Measurements from ENCODE around the gene SPRED2.
"Not testable (repeated sequence)": the region's sequence is repeated elsewhere in the genome, so short reads cannot be mapped to it uniquely, and the experiment has no call there.

The SPRED2 gene

DNA sequence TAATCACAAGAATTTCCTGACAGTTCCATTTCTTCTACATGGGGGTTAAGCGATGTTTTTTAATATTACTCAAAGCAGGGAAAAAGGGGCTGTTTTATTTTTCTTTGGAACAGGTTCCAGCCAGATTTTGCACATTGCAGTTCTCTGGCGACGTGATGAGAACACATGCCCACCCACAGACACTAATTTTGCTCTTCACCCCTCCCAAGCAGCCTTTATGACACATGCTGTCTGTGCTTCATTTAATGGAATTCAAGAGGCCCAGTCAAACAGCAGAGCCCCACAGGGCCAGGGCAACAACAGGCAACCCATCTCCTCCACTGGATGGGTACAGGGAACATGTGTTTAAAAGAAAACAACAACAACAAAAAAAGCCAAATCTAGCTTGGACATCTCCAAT lies 70.8 kb downstream of the SPRED2 start:
- DNase-seq: no peak

- no peak for DNase-seq
These were observed 72.0 kb downstream of the SPRED2 start for GRCh38 chr2:65360441-65360840.

- no peak for DNase-seq
These were observed 73.6 kb downstream of the SPRED2 start for GRCh38 chr2:65358678-65359400.

DNA sequence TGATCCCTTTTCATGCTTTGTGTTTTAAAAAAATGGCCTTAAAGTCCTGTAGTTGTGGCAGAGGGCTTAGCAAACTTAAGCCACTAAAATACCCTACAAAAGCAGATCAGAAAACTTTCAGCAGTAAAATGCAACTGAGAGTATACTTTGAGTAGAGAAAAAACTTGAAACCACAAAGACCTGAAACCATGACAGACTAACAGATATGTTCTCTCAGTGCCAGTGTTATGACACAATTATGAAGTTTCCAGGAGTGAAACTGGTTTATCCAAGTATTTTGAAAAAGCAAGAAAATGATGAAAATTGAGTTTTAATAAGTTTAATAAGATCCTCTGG lies 74.5 kb downstream of the SPRED2 start:
- DNase-seq: no peak

DNA sequence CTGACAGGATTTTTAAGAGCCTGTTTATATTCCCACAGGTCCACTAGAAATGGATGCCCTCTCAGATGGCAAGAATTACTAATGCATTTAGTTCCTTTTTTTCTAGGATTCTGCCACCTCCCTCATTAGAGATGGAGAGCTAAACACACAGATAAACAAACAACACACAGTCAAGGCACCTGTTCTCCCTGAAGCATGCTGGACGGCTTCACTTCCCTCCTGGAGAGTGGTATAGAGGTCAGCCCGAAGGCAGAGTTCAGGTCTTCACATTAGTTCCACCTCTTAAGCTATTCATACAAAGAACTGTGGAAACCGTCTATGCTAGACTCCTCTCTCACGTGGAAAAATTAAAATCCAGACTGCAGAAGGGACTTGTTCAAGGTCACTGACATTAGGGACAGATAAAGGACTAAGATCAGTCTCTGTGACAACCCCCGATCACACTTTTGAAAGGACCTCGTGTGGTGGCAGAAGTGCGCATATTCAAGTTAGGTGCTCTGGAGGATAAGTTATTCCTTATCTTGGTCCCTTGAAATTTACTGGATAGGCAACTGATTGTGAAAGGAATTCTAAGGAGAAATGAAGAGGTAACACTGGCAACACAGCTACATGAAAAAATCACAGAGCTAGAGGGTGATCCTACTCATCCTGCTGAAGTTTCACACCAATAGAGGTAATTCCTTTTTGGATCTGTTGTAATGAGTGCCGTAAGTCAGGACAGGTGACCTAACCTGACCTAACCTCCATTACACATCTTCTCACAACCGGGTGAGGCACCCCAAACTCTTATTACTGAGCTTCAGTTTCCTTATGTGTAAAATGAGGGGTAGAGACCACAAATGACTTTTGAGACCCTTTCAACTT lies 75.1 kb downstream of the SPRED2 start:
- no peak for DNase-seq

GRCh38 chr2:65355186-65355831 lies 77.1 kb downstream of the SPRED2 start:
- no peak for DNase-seq

- DNase-seq: no peak
These were observed 77.6 kb downstream of the SPRED2 start for GRCh38 chr2:65354773-65355172.

DNA sequence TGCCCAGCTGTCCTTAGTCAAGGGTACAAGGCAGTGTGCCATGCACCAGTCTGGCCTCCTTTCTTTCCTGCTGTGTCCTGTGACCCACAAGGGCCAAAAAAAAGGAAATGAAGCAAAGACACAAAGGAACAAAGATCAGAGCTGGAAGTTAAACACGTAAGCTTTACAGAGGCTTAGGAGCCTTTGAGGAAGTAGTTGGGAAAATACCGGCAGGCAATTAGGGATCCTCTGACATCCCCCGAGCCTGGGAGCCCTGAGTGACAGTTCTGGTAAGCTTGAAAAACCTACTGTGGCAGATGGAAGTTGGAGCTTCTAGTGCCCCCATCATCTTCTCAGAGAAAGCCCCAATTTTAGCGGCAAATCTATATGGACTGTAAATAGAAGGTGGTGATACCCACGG lies 78.5 kb downstream of the SPRED2 start:
- no peak for DNase-seq

DNA sequence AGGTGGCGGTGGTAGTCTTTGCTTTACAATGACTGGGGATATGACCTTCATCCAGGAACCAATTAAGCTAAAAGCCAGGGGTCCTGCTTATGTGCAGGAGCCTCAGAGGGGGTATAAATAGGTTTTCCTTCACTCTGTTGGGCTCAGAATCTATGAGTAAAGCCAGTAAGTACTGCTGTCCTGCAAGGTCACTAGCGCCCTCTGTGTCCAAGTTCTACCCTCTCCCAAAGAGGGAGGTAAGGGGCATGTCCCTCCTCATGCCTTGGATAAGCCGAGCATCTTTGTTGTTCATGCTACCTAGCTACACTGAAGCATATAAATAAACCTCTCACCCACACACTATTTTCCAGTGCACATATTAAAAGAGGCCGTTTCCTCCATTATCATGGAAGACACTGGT lies 79.4 kb downstream of the SPRED2 start:
- no peak for DNase-seq

GRCh38 chr2:65351948-65352595 lies 80.3 kb downstream of the SPRED2 start:
- DNase-seq: no peak

- DNase-seq: peak; percentile 43
These were observed 81.0 kb downstream of the SPRED2 start for GRCh38 chr2:65351234-65351947.

- no peak for DNase-seq
These were observed 81.7 kb downstream of the SPRED2 start for GRCh38 chr2:65350651-65351056.

- DNase-seq: peak; percentile 83
These were observed 82.5 kb downstream of the SPRED2 start for GRCh38 chr2:65349863-65350262.

GRCh38 chr2:65347913-65348312 lies 84.5 kb downstream of the SPRED2 start:
- no peak for DNase-seq

DNA sequence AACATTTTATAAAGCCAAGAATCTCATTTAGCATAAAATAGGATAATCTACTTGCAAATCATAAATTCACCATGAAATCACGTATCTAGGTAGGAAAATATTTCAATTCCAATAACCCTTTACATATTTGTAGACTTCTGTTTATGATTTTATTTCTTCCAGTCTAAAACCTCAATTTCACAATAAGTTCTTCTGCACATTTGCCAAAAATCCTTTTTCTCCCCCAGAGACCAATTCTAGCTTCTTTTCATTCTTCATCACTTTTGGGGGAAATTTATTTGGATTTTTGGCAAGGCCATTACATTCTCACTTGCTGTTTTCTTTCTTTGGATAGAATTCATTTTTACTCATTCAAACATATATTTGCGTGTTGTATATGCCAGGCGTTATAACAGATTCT lies 86.8 kb downstream of the SPRED2 start:
- no peak for DNase-seq

DNA sequence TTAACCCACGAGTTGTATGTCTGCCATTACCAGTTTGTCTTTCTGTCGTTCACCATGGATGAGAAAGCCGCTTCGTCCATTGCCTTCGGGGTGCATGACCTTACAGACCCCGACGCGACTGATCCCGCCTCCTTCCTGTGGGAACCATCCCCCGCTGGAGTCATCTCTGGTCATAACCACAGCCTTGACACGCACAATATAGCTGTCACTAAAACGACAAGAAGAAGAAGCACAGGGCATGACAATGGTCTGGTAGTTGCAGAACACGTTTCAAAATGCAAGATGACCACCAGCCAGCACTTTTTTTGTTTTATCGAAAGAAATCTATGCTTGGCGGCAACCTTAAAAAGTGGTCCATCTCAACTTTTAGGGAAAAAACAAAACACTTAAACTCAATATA lies 87.7 kb downstream of the SPRED2 start:
- no peak for DNase-seq

DNA sequence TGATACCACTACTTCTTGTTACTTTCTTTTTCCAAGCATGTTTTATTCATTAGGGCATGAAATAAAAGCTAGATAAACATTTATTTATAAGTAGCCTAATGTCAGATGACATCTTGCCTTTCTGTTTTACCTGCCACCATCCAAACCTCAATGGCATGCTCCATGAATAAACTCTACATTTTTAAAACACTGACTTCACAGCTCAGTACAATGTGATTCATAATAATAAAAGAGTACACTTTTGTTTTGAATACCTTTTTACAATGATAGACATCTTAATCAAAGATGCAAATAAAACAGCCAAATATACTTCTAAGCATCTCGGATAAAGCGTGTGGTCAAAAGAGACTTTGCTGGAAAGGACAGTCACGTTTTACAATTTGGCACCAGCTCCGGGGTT lies 88.2 kb downstream of the SPRED2 start:
- DNase-seq: no peak

GRCh38 chr2:65343386-65343785 lies 89.0 kb downstream of the SPRED2 start:
- no peak for DNase-seq

GRCh38 chr2:65340898-65341681 lies 91.3 kb downstream of the SPRED2 start:
- DNase-seq: no peak

DNA sequence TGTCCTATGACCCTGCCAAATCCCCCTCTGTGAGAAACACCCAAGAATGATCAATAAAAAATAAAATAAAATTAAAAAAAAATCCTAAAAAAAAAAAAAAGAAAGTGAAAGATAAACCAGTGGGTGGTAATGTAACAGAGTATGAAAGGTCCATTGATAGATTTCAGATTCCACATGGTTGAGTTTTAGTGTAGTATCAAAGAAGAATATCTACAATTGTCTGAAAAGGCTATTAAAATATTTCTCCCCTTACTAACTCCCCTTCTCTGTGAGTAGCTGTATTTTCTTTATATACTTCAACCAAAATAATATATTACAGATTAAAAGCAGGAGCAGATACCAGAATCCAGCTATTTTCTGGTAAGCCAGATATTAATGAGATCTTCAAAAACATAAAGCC lies 92.8 kb downstream of the SPRED2 start:
- no peak for DNase-seq

DNA sequence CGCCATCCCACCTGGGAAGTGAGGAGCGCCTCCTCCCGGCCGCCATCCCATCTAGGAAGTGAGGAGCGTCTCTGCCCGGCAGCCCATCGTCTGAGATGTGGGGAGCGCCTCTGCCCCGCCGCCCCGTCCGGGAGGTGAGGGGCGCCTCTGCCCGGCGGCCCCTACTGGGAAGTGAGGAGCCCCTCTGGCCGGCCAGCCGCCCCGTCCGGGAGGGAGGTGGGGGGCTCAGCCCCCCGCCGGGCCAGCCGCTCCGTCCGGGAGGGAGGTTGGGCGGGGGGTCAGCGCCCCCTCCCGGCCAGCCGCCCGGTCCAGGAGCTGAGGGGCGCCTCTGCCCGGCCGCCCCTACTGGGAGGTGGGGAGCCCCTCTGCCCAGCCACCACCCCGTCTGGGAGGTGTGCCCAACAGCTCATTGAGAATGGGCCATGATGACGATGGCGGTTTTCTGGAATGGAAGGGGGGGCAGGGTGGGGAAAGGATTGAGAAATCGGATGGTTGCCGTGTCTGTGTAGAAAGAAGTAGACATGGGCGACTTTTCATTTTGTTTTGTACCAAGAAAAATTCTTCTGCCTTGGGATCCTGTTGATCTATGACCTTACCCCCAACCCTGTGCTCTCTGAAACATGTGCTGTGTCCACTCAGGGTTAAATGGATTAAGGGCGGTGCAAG lies 93.4 kb downstream of the SPRED2 start:
- not testable (repeated sequence) for DNase-seq

All from femur (tissue), 1 donor.